GM12873 (cell line): ENCODE data around the gene B4GALT2.

ENCODE experiments used
- TF ChIP-seq, protein P1 (sequence below): IDR thresholded peaks from 2 replicates; pipeline ENCODE4 v1.5.1; 2012; ENCODE audit warnings: low read depth, mild to moderate bottlenecking, moderate library complexity, low read length, control low read depth; ENCODE audit not compliant: insufficient read depth; ENCODE audit errors: missing control alignments

Gene B4GALT2

DNA sequence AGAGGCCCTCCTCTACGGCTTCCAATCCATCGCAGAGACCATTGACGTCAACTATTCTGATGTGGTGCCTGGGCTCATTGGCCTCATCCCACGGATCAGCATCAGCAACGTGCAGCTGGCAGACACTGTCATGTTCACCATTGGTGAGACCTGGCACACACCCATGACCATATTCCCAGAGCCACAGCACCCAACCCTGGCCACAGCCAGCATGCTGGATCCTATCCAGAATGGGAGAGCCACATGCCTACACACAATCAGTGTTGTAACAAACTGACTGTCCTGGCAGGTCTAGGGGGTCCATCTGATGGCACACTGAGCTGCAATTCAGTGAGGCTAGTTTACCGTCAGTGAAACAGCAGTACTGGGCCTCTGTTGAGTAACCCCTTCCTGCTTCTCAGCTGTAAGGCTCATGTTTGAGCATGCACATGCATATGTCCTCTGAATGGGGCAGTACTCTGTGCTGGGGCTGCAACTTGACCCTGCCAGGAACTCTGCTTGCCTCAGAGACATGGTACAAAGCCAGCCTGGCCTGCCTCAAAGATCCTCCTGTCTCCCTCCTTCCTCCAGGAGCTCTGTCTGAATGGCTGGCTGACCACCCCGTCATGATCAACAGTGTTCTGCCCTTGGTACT is 21.5 kb upstream of the B4GALT2 start:
- TF ChIP-seq, protein P1, sequence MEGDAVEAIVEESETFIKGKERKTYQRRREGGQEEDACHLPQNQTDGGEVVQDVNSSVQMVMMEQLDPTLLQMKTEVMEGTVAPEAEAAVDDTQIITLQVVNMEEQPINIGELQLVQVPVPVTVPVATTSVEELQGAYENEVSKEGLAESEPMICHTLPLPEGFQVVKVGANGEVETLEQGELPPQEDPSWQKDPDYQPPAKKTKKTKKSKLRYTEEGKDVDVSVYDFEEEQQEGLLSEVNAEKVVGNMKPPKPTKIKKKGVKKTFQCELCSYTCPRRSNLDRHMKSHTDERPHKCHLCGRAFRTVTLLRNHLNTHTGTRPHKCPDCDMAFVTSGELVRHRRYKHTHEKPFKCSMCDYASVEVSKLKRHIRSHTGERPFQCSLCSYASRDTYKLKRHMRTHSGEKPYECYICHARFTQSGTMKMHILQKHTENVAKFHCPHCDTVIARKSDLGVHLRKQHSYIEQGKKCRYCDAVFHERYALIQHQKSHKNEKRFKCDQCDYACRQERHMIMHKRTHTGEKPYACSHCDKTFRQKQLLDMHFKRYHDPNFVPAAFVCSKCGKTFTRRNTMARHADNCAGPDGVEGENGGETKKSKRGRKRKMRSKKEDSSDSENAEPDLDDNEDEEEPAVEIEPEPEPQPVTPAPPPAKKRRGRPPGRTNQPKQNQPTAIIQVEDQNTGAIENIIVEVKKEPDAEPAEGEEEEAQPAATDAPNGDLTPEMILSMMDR, result no peak

DNA sequence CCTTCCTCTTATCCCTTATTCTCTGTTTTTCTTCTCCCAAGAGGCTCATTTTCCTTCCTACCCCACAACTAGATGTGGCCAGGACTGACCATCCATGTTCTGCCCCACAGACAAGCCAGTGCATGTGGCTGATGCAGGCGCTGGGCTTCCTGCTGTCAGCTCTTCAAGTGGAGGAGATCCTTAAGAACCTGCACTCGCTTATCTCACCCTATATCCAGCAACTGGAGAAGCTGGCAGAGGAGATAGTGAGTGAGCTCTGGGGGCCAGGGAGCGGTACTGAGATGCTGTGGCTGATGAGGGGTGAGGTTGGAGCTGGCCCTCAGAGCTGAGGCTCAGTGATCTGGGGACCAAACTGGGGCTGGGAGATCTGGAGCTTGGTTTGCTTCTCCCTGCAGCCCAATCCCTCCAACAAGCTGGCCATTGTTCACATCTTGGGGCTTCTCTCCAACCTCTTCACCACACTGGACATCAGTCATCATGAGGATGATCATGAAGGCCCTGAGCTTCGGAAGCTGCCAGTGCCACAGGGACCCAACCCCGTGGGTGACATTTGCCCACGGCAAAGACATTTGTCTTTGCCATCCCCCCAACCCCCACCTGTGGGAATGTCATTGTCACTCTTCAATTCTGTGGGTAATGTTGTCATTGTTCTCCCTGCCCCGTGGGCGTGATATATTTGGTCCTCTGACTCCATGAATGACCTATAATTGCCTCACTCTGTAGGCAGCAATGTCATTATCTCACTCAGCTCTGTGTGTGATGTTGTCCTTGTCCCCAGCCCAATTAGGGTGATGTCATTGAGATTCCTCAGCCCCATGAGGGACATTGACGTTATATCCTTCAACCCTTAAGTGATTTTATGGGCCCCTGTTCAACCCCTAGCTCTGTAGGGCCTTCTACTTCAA is 20.4 kb upstream of the B4GALT2 start:
- TF ChIP-seq, protein P1, result no peak

DNA sequence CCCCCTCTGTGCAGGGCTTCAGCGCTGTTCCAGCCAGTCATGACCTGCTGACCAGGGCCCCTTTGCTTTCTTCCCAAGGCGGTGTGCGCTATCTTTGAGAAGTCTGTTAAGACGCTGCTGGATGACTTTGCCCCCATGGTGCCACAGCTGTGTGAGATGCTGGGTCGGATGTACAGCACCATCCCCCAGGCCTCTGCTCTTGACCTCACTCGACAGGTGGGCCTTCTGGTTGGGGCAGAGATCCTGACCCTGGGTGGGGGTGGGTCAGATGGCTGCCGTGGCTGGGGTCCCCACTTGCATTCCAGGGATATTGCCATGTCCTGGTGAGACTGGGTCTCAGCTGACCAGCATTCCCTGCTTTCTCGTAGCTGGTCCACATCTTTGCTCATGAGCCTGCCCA is 18.2 kb upstream of the B4GALT2 start:
- TF ChIP-seq, protein P1, result no peak

DNA sequence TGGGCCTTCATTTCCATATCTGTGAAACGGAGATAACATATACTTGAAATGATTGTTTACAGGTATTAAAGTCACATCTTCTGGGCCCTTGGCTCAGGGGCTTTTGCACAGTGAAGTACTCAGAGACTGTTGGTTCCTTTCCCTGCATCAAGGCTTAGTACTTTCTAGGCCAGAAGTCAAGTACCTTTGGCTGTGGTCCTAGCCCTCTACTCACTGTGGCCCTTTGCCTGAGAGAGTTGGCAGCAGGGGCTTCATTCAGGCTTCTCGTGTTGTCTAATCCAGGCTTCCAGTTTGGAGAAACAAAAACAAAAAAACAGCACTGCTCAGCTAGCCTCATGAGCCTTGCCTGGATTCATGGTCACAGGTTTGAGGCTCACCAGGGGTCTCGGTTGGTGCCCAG is 17.3 kb upstream of the B4GALT2 start:
- TF ChIP-seq, protein P1, result no peak

DNA sequence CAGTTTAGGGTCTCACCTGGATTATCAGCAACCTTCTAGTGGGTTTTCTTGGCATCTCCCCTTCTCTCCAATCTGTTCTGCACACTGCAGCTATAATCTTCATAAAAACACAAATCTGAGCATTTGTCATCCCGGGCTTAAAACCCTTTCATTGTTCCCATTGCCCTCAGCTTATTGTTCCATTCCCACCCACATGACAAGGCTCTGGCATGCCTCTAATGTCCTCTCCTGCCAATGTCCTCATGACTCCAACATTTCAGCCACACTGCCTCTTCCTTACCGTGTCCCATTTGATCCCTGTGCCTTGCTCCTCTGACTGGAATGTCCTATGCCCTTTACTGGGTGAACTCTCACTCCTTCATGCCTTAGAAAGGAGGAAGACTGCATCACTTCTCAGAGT is 16.7 kb upstream of the B4GALT2 start:
- TF ChIP-seq, protein P1, result no peak

DNA sequence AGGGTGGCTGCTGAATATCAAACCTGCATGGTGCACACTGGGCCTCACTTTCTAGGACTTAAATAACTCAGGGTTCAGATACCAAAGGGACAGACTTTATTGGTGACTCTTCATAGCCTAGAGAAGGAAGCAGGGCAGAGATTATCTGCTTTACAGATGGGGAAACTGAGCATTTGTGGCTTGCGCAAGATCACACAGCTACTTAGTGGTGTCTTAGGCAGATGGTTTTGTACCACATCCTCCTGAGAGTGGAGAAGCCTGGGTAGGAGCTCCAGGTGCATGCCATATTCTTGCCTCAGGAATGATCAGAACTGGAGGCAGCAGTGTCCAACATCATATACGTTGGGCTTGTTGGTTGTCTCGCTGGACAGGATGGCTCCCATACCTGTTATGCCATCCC is 16.0 kb upstream of the B4GALT2 start:
- TF ChIP-seq, protein P1, result no peak

DNA sequence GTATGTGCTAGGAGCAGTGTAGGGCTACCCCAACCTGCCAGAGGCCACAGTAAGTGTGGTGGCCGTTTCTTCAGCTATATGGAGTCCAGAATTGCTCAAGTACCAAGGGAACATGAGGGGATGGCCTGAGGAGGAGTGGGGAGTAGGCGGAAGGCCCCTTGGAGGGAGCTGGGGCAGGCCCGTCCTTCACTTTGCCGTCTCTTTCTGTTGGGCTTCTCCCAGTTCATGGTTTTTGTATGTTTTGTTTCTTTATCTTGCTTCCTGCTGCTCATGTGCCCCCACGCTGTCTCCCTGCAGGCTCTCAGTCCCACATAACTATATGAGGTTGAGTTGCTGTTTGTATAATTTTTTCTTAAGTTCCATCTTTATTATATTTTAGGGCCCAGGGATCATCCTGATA is 15.1 kb upstream of the B4GALT2 start:
- TF ChIP-seq, protein P1, result no peak
